ENCODE data around the gene GLI3. TPM values are rescaled to one million over a fixed set of nuclear protein-coding genes. Genes with fewer than 3 reads are reported as not detected.

Gene GLI3
- total and polyA plus RNA-seq, 11 donors: 0.50 to 14.4 (median 5.7) TPM

- intact Hi-C loops (cut with DNase I): no loop called here
- no peaks in the 10 kb centered on the region for H3K27me3 ChIP-seq
- H3K9me3 ChIP-seq: no peaks in the 10 kb centered on the region
- 88 to 94% (median 90%) methylated on average over 8 of the region's 8 CpGs for WGBS, 4 donors
- H3K4me1 ChIP-seq: peaks cover 0 to 7% (median 0%) of the 10 kb centered on the region in 12 donors
- ATAC-seq (no peak), DNase-seq (no peak)
- no peak overlapping the region for H3K4me3 ChIP-seq
- H3K36me3 ChIP-seq: no peaks in the 10 kb centered on the region
- H3K27ac ChIP-seq: no peak overlapping the region
- TF ChIP-seq CTCF (IDR thresholded peaks at IDR 0.05) (no peak), POLR2A (IDR thresholded peaks at IDR 0.05) (no peak)
Measured at GRCh38 chr7:42120191-42120590, 116.8 kb downstream of the GLI3 start.

GRCh38 chr7:42117201-42117600 is 119.8 kb downstream of the GLI3 start:
- Histone ChIP-seq H3K4me3 (no peak overlapping the region), H3K27ac (no peak overlapping the region), H3K36me3 (no peaks in the 10 kb centered on the region), H3K27me3 (no peaks in the 10 kb centered on the region), H3K4me1 (peaks cover 0 to 7% (median 0%) of the 10 kb centered on the region in 12 donors), H3K9me3 (no peaks in the 10 kb centered on the region)
- TF ChIP-seq CTCF (IDR thresholded peaks at IDR 0.05): no peak
- no peak for TF ChIP-seq POLR2A (IDR thresholded peaks at IDR 0.05)
- WGBS, 4 donors: 82 to 94% (median 92%) methylated on average over 4 of the region's 4 CpGs
- no peak for ATAC-seq
- intact Hi-C loops (cut with DNase I): no loop called here
- no peak for DNase-seq

GRCh38 chr7:42115795-42116194 is 121.2 kb downstream of the GLI3 start:
- no peaks in the 10 kb centered on the region for H3K36me3 ChIP-seq
- H3K27me3 ChIP-seq: no peaks in the 10 kb centered on the region
- DNase-seq: no peak
- peaks cover 0 to 10% (median 0%) of the 10 kb centered on the region in 12 donors for H3K4me1 ChIP-seq
- H3K4me3 ChIP-seq: no peak overlapping the region
- no peaks in the 10 kb centered on the region for H3K9me3 ChIP-seq
- no peak for TF ChIP-seq POLR2A (IDR thresholded peaks at IDR 0.05)
- TF ChIP-seq CTCF (IDR thresholded peaks at IDR 0.05): no peak
- WGBS, 4 donors: 73 to 82% (median 77%) methylated on average over 2 of the region's 2 CpGs
- intact Hi-C loops (cut with DNase I): no loop called here
- ATAC-seq: no peak
- H3K27ac ChIP-seq: no peak overlapping the region

- peaks cover 0 to 49% (median 30%) of the 10 kb centered on the region in 12 donors for H3K4me1 ChIP-seq
- WGBS, 4 donors: 92 to 95% (median 94%) methylated on average over 5 of the region's 5 CpGs
- no peaks in the 10 kb centered on the region for H3K9me3 ChIP-seq
- TF ChIP-seq CTCF (IDR thresholded peaks at IDR 0.05) (no peak), POLR2A (IDR thresholded peaks at IDR 0.05) (no peak)
- DNase-seq (no peak), ATAC-seq (no peak)
- H3K27me3 ChIP-seq: no peaks in the 10 kb centered on the region
- intact Hi-C loops (cut with DNase I): no loop called here
- no peak overlapping the region for H3K4me3 ChIP-seq
- H3K36me3 ChIP-seq: no peaks in the 10 kb centered on the region
- no peak overlapping the region for H3K27ac ChIP-seq
Measured at GRCh38 chr7:42110333-42110732, 126.7 kb downstream of the GLI3 start.

Measured in heart left ventricle (tissue), 16 donors.